H1 (cell line): ENCODE measurements around the gene LRRK1.

Source experiments
- CEBPB ChIP-seq: IDR thresholded peaks from 2 replicates; pipeline ENCODE4 v1.6.1; 2012; ENCODE audit warnings: low read depth, low read length
- CHD1 ChIP-seq: IDR thresholded peaks from 2 replicates; pipeline ENCODE4 v1.6.1; 2012; ENCODE audit warnings: low read depth, low read length, improper control_type of control experiment
- CTCF ChIP-seq, 3 experiments: IDR thresholded peaks; 1 replicate in 2 of 3; 2 replicates in 1 of 3; pipeline versions ENCODE4 v1.5.1 to v1.6.1; 2011; ENCODE audit warnings: low read length in 3 of 3, mild to moderate bottlenecking in 3 of 3, inconsistent platforms in 2 of 3, low read depth in 1 of 3, moderate library complexity in 1 of 3; ENCODE audit not compliant: insufficient read depth in 1 of 3; ENCODE audit errors: control extremely low read depth in 1 of 3
- EP300 ChIP-seq, 2 experiments: IDR thresholded peaks; 1 replicate in 1 of 2; 2 replicates in 1 of 2; pipeline ENCODE4 v1.6.1; 2011 to 2012; ENCODE audit warnings: low read depth in 2 of 2, low read length in 2 of 2, mild to moderate bottlenecking in 2 of 2, borderline replicate concordance in 1 of 2, inconsistent platforms in 1 of 2, moderate library complexity in 1 of 2
- EZH2 ChIP-seq: fragments of 200-600 bp; sonication (generic); IDR thresholded peaks from 2 replicates; pipeline ENCODE4 v1.7.1; 2012; ENCODE audit warnings: low read depth, mild to moderate bottlenecking, moderate library complexity, low read length, inconsistent platforms; ENCODE audit not compliant: severe bottlenecking
- MAX ChIP-seq: IDR thresholded peaks from 2 replicates; pipeline ENCODE4 v1.6.1; 2012; ENCODE audit warnings: inconsistent platforms
- POLR2A ChIP-seq, 2 experiments: IDR thresholded peaks; 1 replicate in 1 of 2; 2 replicates in 1 of 2; pipeline ENCODE4 v1.6.1; 2011; ENCODE audit warnings: low read depth in 2 of 2, low read length in 2 of 2, mild to moderate bottlenecking in 2 of 2; ENCODE audit errors: control extremely low read depth in 1 of 2
- POLR2AphosphoS5 ChIP-seq: IDR thresholded peaks from 2 replicates; pipeline ENCODE4 v1.6.1; 2011; ENCODE audit warnings: low read depth, low read length
- RAD21 ChIP-seq, 2 experiments: IDR thresholded peaks in 1 of 2; conservative IDR thresholded peaks in 1 of 2; 2 replicates each; pipeline ENCODE4 v1.6.1; 2011; ENCODE audit warnings: low read depth in 2 of 2, low read length in 2 of 2, improper control_type of control experiment in 1 of 2, inconsistent platforms in 1 of 2, mild to moderate bottlenecking in 1 of 2, moderate library complexity in 1 of 2
- RNF2 ChIP-seq: fragments of 200-900, 300-1000 bp; sonication (generic); IDR thresholded peaks from 2 replicates; pipeline ENCODE4 v1.7.1; 2016; ENCODE audit warnings: borderline replicate concordance, low read depth, mild to moderate bottlenecking, antibody characterized with exemption, low read length; ENCODE audit not compliant: poor library complexity, severe bottlenecking; ENCODE audit errors: missing control alignments
- SIX5 ChIP-seq: IDR thresholded peaks from 2 replicates; pipeline ENCODE4 v1.6.1; 2011; ENCODE audit warnings: mild to moderate bottlenecking, low read depth, low read length
- TAF1 ChIP-seq: IDR thresholded peaks from 2 replicates; pipeline ENCODE4 v1.6.1; 2011; ENCODE audit warnings: mild to moderate bottlenecking, low read depth, low read length
- USF2 ChIP-seq: IDR thresholded peaks from 2 replicates; pipeline ENCODE4 v1.6.1; 2011; ENCODE audit warnings: low read length, improper control_type of control experiment
- ZNF274 ChIP-seq: IDR thresholded peaks from 2 replicates; pipeline ENCODE4 v1.7.0; 2012; ENCODE audit warnings: low read length, borderline replicate concordance; ENCODE audit errors: extremely low read depth

GRCh38 chr15:100985401-100985800, 66.2 kb downstream of the LRRK1 start:
- no peak for TF ChIP-seq CTCF (IDR thresholded peaks at IDR 0.05; ENCODE audit: control extremely low read depth in 1 of 3, insufficient read depth in 1 of 3, low read depth in 1 of 3, low read length in 3 of 3)
- no peak for TF ChIP-seq POLR2A (IDR thresholded peaks at IDR 0.05; ENCODE audit: control extremely low read depth in 1 of 2, low read depth in 2 of 2, low read length in 2 of 2)
- no peak for TF ChIP-seq RAD21 (IDR thresholded peaks at IDR 0.05 in 1 of 2, conservative IDR thresholded peaks at IDR 0.05 in 1 of 2; ENCODE audit: low read depth in 2 of 2, low read length in 2 of 2)
- TF ChIP-seq ZNF274: no peak
- TF ChIP-seq RNF2: no peak
- TF ChIP-seq SIX5: no peak
- no peak for TF ChIP-seq USF2
- TF ChIP-seq TAF1: no peak
- TF ChIP-seq EZH2: no peak
- no peak for TF ChIP-seq CEBPB
- no peak for TF ChIP-seq MAX
- TF ChIP-seq CHD1: no peak
- TF ChIP-seq POLR2AphosphoS5: no peak
- TF ChIP-seq EP300 (IDR thresholded peaks at IDR 0.05; ENCODE audit: borderline replicate concordance in 1 of 2, low read depth in 2 of 2, low read length in 2 of 2): no peak
